ENCODE results near the gene NUP88.

- no peak for TF ChIP-seq YY1 (IDR thresholded peaks at IDR 0.05; ENCODE audit: insufficient read depth, insufficient read length)
- TF ChIP-seq ZNF274 (IDR thresholded peaks at IDR 0.05; ENCODE audit: low read depth, low read length): no peak
These were observed 54.8 kb downstream of the NUP88 start for GRCh38 chr17:5364696-5365095.
